Activated effector memory CD4-positive, alpha-beta T cell treated with anti-CD3 and anti-CD28 coated beads, Interleukin-2, amount 50 U/mL, for 16 hours (primary cell): Measurements from ENCODE around the gene CRACR2A.

Experiments used
- DNase-seq: peaks from one replicate; pipeline ENCODE4 v3.0.0-alpha.2; 2020

Gene CRACR2A

GRCh38 chr12:3594966-3595365, 157.9 kb downstream of the CRACR2A start:
- DNase-seq: no peak

- no peak for DNase-seq
These were observed 158.9 kb downstream of the CRACR2A start for GRCh38 chr12:3593906-3594483.

DNA sequence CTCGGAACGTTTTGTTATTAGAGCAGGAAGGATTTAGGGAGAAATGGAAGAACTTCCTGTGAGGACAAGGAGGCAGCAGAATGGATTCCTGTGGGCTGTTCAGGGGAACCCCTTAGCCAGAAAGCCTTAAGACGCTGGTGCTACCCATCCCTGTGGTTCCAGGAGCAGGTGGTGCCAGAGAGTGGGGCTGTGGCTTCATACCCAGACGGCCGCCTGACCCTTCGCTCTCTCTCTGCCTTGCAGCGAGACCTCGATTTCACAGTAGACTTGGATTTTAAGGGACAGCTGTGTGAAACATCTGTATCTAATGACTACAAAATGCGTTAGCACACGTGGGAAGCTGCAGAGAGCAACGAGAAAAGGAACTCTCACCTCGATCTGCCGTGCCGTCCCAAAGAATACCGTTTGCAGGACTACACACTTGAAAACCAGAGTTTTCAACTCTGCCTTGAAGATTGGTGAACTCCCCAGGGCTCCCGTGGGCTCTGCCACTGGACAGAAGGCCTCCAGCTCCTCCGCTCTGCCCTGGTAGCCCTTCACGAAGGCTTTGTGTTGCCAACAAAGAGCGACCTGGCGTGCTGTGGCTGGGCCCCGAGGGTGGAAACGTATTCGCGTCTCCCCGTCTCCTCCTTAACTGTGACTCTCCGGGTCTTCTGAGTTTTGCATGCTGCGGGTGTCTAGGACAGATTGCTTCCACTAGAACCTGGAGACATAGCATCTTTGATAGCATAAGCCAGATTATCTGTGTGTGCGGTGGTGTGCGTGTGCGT, 159.9 kb downstream of the CRACR2A start:
- DNase-seq: peak; percentile 33

DNA sequence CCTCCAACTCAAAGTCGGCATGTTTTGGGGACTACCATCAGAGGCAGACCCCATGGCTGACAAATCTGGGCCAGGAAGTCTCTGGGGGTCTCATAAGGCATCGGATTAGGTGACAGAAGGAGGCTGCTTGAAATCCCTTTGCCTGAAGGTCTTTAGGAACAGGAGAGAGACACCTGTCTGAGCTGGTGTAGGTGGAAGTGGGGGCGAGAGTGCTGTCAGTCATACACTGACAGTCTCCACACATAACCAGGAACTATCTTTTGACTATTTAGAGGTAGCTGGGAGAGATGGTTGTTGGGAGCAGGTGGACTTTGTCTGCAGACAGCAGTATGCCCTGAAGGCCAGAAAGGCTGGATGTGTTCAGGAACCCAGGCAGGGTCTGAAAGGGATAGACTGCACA, 163.2 kb downstream of the CRACR2A start:
- DNase-seq: peak; percentile 38

DNA sequence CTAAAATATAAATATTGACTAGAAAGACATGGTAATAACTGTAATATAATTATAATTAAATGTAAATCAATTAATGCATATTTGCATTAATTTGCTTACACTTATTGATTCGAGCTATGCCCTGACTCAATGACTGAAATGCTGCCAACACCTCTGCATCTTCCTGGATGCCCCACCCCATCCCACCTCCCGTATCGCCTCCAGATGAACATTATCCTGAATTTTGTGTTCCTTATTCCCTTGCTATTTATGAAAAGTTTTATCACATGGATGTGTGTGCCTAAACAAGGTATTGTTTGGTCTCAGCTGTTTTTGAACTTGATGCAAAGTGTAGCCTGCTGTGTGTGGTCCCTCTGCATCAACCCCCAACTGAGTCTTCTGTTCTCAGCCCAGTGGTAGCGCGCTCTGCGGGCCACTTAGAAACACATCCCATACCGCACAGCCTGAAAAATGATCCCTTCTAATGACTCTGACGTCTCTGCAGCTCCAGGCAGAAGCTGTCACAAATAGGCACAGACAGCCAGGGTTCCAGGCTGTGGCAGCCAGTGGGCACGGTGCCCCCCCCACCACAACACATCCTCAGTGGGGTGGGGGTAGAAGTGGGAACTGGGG, 165.4 kb downstream of the CRACR2A start:
- DNase-seq: peak; percentile 30

DNA sequence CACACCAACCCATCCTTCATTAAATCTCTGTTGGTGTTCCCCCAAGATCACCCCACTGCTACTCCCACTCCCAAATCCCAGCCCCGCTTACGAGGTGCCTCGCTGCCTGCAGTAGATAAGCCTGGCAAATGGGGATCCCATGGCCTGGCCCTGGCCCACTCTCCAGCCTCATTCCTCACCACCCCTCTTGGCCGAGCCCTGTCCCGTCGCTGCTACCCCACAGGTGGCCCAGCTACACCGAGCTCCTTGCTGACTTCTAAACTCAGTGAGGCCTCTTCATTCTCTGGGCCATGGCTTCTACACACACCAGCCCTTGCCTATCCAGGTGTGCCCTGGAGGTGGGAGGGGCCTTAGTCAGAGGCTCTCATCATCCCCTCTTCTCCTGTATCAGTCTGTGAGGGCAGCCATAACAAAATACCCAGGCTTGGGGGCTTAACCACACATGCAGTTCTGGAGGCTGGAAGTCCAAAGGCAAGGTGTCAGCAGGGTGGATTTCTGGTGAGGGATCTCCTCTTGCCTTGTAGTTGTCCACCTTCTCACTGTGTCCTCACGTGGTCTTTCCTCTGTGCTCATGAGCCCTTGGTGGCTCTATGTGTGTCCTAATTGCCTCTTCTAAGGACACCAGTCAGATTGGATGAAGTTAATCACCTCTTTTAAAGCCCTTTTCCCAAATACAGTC, 169.1 kb downstream of the CRACR2A start:
- no peak for DNase-seq

DNA sequence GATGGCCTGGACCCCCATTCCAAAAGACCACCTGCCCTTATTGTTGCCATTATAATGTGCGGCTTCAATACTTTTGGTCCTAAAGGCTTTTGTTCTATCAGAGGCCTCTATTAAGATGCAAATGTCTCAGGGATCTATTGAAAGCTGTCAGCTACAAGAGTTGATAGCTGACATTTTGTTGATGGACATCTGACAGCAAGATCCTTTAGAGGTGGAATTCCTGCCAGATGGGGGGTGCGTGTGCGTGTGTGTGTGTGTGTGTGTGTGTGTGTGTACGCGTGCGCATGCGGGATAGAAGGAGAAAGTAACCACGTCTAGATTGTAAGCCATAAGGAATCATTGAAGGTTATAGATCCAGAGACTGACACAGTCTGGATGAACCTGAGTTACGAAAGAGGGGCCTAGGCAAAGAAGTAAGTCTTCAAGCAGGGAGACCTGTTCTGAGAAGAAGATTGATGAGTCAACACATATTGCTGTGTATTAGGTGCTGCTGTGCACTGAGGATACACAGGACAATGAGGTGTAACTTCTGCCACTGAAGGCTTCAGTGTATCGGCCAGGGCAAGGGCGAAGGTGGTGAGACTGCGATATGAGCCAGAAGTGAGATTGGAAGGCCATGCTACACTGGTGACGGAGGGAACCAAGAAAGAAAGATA, 172.7 kb downstream of the CRACR2A start:
- DNase-seq: no peak

DNA sequence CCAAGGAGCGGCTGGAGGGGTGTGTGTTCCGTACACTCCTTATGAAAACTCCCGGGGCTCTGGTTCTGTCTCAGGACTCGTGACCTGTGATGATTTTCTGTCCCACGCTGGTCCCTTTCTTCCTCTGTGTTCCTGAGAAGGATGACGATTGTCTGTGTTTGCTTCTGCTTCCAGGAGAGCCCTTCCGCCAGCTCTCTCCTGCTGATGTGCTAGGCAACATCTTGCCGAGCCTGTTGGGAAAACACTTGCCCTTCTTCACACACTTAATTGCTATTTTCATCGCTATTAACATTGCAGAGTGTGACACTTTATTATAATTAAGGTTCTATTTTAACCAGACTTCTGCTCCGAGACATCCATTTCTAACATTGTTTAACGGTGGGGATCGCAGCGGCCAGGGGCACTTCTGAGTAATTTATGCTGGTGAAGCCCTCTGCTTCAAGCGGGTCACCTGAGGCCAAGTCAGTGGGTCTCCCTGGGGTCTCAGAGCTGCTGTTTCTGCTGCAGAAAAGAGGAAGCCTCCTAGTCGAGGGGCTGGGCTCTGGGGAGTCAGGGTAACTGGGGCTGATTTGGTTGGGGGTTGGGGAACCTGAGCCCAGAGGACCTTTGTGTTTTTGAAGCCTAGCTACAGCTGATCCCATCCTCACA, 173.3 kb downstream of the CRACR2A start:
- no peak for DNase-seq

DNA sequence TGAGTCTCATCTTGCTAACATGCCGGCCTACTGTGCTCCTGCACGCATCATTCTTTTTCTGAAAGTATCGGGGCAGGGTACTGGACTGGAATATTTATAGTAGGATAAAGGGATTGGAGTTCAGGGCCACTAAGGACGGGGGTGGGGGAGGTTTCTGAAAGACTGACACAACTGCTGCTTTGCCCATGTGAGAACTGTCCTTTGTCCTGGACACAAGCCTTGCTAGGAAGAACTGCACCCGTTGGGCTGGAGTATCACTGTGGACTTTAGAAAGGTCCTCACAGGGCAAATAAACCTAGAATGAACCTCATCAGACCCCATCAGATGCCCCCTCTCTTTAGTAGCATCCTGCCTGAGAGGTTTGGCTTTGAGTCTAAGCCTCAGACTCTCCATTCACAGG, 174.4 kb downstream of the CRACR2A start:
- no peak for DNase-seq

DNA sequence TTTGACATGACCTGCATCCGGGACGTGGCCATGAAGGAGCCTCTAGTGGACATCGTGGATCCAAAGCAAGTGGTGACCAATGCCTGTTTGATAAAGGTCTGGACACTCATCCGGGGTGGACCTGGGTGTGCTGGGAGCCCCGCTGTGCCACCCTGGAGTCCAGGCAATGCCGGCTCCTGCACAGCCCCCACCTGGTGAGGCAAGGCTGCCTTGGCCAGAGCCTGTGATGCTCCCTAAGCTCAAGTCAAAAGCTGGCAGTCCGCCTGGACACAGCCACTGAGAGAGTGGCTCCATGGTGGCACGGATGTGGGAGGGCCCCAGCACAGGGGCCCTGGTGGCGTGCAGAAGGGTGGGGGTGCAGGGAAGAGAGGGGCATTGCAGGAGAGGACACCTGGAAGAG, 176.0 kb downstream of the CRACR2A start:
- no peak for DNase-seq

GRCh38 chr12:3574986-3575385, 177.9 kb downstream of the CRACR2A start:
- DNase-seq: no peak

- no peak for DNase-seq
These were observed 180.3 kb downstream of the CRACR2A start for GRCh38 chr12:3572560-3572959.

DNA sequence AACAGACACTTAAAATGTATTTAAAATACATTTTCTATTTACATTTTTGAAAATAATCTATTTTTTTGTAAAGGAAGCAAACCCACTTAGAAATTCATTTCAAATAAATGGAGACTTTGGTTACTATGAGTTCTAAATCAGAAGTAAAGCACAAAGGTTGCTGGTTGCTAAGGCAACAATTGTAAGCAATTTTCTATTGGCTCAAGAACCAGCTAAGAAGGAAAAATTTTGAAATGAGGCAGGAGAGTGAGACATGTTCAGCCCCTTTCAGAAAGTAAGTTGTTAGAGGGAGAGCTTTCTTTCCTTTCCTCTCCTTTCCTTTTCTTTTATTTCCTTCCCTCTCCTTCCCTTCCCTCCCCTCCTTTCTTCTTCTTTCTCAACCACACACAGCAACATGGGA, 181.2 kb downstream of the CRACR2A start:
- DNase-seq: no peak

DNA sequence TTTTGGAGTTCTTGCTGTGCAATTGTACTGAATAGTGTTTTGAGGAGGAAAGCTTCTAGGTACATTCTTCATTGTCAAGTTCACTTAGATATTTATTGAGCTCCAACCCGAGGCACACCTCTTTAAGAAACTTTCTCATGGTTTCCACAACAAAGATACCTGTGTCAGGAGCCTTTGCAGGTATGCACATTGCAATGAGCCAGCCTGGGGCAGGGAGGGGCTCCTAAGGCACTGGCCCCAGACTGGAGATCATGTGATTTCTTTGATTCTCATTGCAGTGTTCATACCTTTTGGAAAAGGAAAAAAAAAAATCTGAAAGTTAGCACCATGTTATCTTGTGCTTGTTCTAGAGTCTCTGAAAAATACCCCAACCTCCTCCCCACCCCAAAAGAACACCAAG, 181.6 kb downstream of the CRACR2A start:
- peak; percentile 19 for DNase-seq

GRCh38 chr12:3568695-3569094, 184.2 kb downstream of the CRACR2A start:
- peak; percentile 54 for DNase-seq

DNA sequence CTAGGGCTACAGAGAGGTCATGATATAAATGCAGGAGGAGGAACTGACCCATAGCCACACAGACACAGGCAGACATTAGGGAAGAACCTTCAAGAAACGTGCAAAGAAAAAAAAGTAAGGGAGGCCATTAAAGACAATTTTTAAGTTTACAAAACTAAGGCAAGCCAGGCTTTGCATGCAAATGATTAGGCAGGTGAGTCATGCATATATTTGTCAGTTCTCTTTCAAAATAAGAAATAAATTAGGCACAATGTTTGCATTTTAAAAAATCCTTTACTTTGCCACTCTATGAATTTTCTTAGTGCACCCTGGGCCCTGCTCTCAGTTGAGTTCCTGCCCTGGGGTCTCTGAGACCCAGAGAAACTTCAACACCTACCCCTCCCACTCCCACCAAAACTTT, 186.9 kb downstream of the CRACR2A start:
- DNase-seq: no peak
